Measurements from ENCODE around the gene MET. TPM values are rescaled to one million over a fixed set of nuclear protein-coding genes. Genes with fewer than 3 reads are reported as not detected.

The MET gene
- total RNA-seq, 1 experiment from 2014 or later, result 67.7 TPM

Other genes starting within 250 kb of the MET start
- gene CAV2, start 172.5 kb upstream of the MET start, total RNA-seq (2014; rRNA removed; shearing (Covaris generic)), result 59.4 and 67.2 TPM in 2 replicates
- 210 and 218 TPM in 2 replicates for gene CAV1, start 147.2 kb upstream of the MET start, total RNA-seq (2014; rRNA removed; shearing (Covaris generic))
- 120 and 139 TPM in 2 replicates for gene CAPZA2, start 190.4 kb downstream of the MET start, total RNA-seq (2014; rRNA removed; shearing (Covaris generic))

All from H4 (cell line).